ENCODE measurements around the gene FRMD4A.
A peak's percentile ranks its signal among the peaks of the same experiment; 100 is the strongest.

Gene FRMD4A

GRCh38 chr10:14184841-14185315 is 145.8 kb downstream of the FRMD4A start:
- peak in 1 of 2 experiments; percentile 18 for DNase-seq

GRCh38 chr10:14182781-14183180 is 147.9 kb downstream of the FRMD4A start:
- no peak for DNase-seq

GRCh38 chr10:14181567-14181936 is 149.2 kb downstream of the FRMD4A start:
- no peak for DNase-seq

- DNase-seq = no peak
Observed at GRCh38 chr10:14180911-14181566, 149.7 kb downstream of the FRMD4A start.

GRCh38 chr10:14179251-14179650 is 151.5 kb downstream of the FRMD4A start:
- no peak for DNase-seq

GRCh38 chr10:14173706-14174594 is 156.8 kb downstream of the FRMD4A start:
- DNase-seq = no peak

- DNase-seq = no peak
Observed at GRCh38 chr10:14173391-14173705, 157.4 kb downstream of the FRMD4A start.

GRCh38 chr10:14172336-14172950 is 158.3 kb downstream of the FRMD4A start:
- no peak for DNase-seq

- DNase-seq = no peak
Observed at GRCh38 chr10:14171336-14171735, 159.4 kb downstream of the FRMD4A start.

- no peak for DNase-seq
Observed at GRCh38 chr10:14163377-14164086, 167.2 kb downstream of the FRMD4A start.

- no peak for DNase-seq
Observed at GRCh38 chr10:14162629-14163344, 167.9 kb downstream of the FRMD4A start.

- no peak for DNase-seq
Observed at GRCh38 chr10:14162061-14162460, 168.7 kb downstream of the FRMD4A start.

GRCh38 chr10:14160299-14160698 is 170.4 kb downstream of the FRMD4A start:
- no peak for DNase-seq

- DNase-seq = no peak
Observed at GRCh38 chr10:14158575-14158974, 172.1 kb downstream of the FRMD4A start.

- DNase-seq = no peak
Observed at GRCh38 chr10:14156104-14156503, 174.6 kb downstream of the FRMD4A start.

- DNase-seq = no peak
Observed at GRCh38 chr10:14153570-14154055, 177.1 kb downstream of the FRMD4A start.

- no peak for DNase-seq
Observed at GRCh38 chr10:14151571-14151970, 179.2 kb downstream of the FRMD4A start.

- no peak for DNase-seq
Observed at GRCh38 chr10:14150526-14150925, 180.2 kb downstream of the FRMD4A start.

- no peak for DNase-seq
Observed at GRCh38 chr10:14146501-14146900, 184.2 kb downstream of the FRMD4A start.

- no peak for DNase-seq
Observed at GRCh38 chr10:14146025-14146424, 184.7 kb downstream of the FRMD4A start.

GRCh38 chr10:14144451-14144850 is 186.3 kb downstream of the FRMD4A start:
- DNase-seq = no peak

- DNase-seq = no peak
Observed at GRCh38 chr10:14142606-14143250, 188.0 kb downstream of the FRMD4A start.
